Loucy (cell line): Measurements from ENCODE around the gene GSX2.

Experiments used
- H2AFZ ChIP-seq: fragments of 200-600 bp; sonication (generic); 2 replicates; pipeline ENCODE4 v1.6.0; 2016; ENCODE audit warnings: antibody characterized with exemption, mild to moderate bottlenecking, low read length, moderate library complexity
- H3F3A ChIP-seq: fragments of 200-600 bp; 2 replicates; pipeline ENCODE4 v1.6.0; 2016; ENCODE audit warnings: antibody characterized with exemption, low read depth, mild to moderate bottlenecking
- H3K27me3 ChIP-seq: fragments of 200-600 bp; sonication (generic); 2 replicates; pipeline ENCODE4 v1.6.1; 2014; ENCODE audit warnings: low read length, mild to moderate bottlenecking; ENCODE audit not compliant: insufficient read depth, poor library complexity, severe bottlenecking
- H3K36me3 ChIP-seq: fragments of 200-600 bp; sonication (generic); 2 replicates; pipeline ENCODE4 v1.6.1; 2016; ENCODE audit warnings: low read length; ENCODE audit not compliant: insufficient read depth
- H3K4me1 ChIP-seq: fragments of 200-600 bp; sonication (generic); 2 replicates; pipeline ENCODE4 v1.5.1; 2014; ENCODE audit warnings: low read length, mild to moderate bottlenecking; ENCODE audit not compliant: insufficient read depth, poor library complexity, severe bottlenecking
- H3K4me2 ChIP-seq: fragments of 200-600 bp; sonication (generic); 2 replicates; pipeline ENCODE4 v1.6.0; 2014; ENCODE audit warnings: antibody characterized with exemption, low read length, low read depth, mild to moderate bottlenecking; ENCODE audit not compliant: poor library complexity, severe bottlenecking
- H3K4me3 ChIP-seq: fragments of 200-600 bp; sonication (generic); 2 replicates; pipeline ENCODE4 v1.5.1; 2014; ENCODE audit warnings: low read length, mild to moderate bottlenecking, mixed read lengths; ENCODE audit not compliant: poor library complexity, severe bottlenecking
- H3K79me2 ChIP-seq: fragments of 200-600 bp; sonication (generic); 2 replicates; pipeline ENCODE4 v1.6.1; 2014; ENCODE audit warnings: low read length; ENCODE audit not compliant: insufficient read depth
- H3K9ac ChIP-seq: fragments of 200-600 bp; sonication (generic); 2 replicates; pipeline ENCODE4 v1.6.0; 2014; ENCODE audit warnings: mild to moderate bottlenecking, low read depth, low read length, moderate library complexity; ENCODE audit not compliant: poor library complexity, severe bottlenecking
- H3K9me2 ChIP-seq: fragments of 200-600 bp; sonication (generic); replicated peaks from 2 replicates; pipeline ENCODE4 v1.6.1; 2016; ENCODE audit warnings: low read depth, low read length, mixed read lengths
- H3K9me3 ChIP-seq: fragments of 200-600 bp; sonication (generic); 2 replicates; pipeline ENCODE4 v1.6.1; 2014; ENCODE audit warnings: mild to moderate bottlenecking, antibody characterized with exemption, low read length, low read depth; ENCODE audit not compliant: insufficient read depth
- H4K20me1 ChIP-seq: fragments of 200-600 bp; sonication (generic); 2 replicates; pipeline ENCODE4 v1.6.0; 2014; ENCODE audit warnings: antibody characterized with exemption, low read length, mild to moderate bottlenecking; ENCODE audit not compliant: insufficient read depth, poor library complexity, severe bottlenecking
- CTCF ChIP-seq: fragments of 200-600 bp; sonication (generic); conservative IDR thresholded peaks from 2 replicates; pipeline ENCODE4 v1.5.1; 2014; ENCODE audit warnings: mild to moderate bottlenecking, antibody characterized with exemption, low read length
- EZH2phosphoT487 ChIP-seq: fragments of 200-600 bp; IDR thresholded peaks from 2 replicates; pipeline ENCODE4 v1.6.1; 2018; ENCODE audit warnings: antibody characterized with exemption, mild to moderate bottlenecking, moderate library complexity, borderline replicate concordance

The GSX2 gene

DNA sequence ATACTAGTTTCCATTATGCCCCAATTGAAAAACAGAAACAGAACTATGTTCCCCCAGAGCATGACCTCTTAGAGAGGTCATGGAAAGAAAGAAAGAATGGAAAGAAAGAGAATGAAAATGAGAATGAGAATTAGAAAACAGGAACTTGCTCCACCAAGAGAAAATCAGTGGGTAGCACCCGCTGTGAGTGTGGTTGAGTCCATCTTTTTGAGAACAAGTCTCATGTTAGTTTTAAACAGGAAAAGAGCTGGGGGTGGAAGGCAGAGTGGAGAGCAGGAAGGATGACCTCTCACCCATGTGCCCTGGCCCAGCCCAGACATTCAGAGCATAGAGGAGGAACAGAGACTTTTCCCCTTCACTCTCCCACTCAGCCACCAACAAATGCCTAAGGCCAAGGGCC, 4.9 kb downstream of the GSX2 start:
- Histone ChIP-seq H3K9ac (no peak overlapping the region), H2AFZ (peak overlapping the region; percentile 34; the same call in 1 of the 2 replicates), H3K4me3 (no peak overlapping the region), H3F3A (no peaks in the 10 kb centered on the region), H3K9me2 (no peaks in the 10 kb centered on the region), H4K20me1 (no peaks in the 10 kb centered on the region), H3K4me2 (no peak overlapping the region), H3K36me3 (no peaks in the 10 kb centered on the region), H3K4me1 (no peaks in the 10 kb centered on the region), H3K9me3 (no peaks in the 10 kb centered on the region), H3K79me2 (no peaks in the 10 kb centered on the region), H3K27me3 (no peaks in the 10 kb centered on the region)
- TF ChIP-seq EZH2phosphoT487 (no peak), CTCF (no peak)

GRCh38 chr4:54107951-54108748, 8.2 kb downstream of the GSX2 start:
- Histone ChIP-seq H3F3A (no peaks in the 10 kb centered on the region), H3K9me2 (no peaks in the 10 kb centered on the region), H3K4me1 (no peaks in the 10 kb centered on the region), H3K36me3 (no peaks in the 10 kb centered on the region), H3K9me3 (no peaks in the 10 kb centered on the region), H2AFZ (no peak overlapping the region), H3K4me2 (no peak overlapping the region), H4K20me1 (no peaks in the 10 kb centered on the region), H3K79me2 (no peaks in the 10 kb centered on the region), H3K4me3 (no peak overlapping the region), H3K9ac (no peak overlapping the region), H3K27me3 (no peaks in the 10 kb centered on the region)
- TF ChIP-seq EZH2phosphoT487 (no peak), CTCF (no peak)

GRCh38 chr4:54109241-54110018, 9.5 kb downstream of the GSX2 start:
- Histone ChIP-seq H3K4me3 (no peak overlapping the region), H3K4me1 (no peaks in the 10 kb centered on the region), H3F3A (no peaks in the 10 kb centered on the region), H3K36me3 (no peaks in the 10 kb centered on the region), H3K27me3 (no peaks in the 10 kb centered on the region), H3K9me3 (no peaks in the 10 kb centered on the region), H4K20me1 (no peaks in the 10 kb centered on the region), H2AFZ (no peak overlapping the region), H3K4me2 (no peak overlapping the region), H3K79me2 (no peaks in the 10 kb centered on the region), H3K9me2 (no peaks in the 10 kb centered on the region), H3K9ac (no peak overlapping the region)
- no peak for TF ChIP-seq EZH2phosphoT487
- no peak for TF ChIP-seq CTCF
